Stimulated activated CD4-positive, alpha-beta T cell treated with anti-CD3 and anti-CD28 coated beads, TNF-alpha, amount 100 ng/mL, for 4 hours (primary cell): Measurements from ENCODE around the gene FAM53B.

Experiments used
- DNase-seq, 3 experiments: peaks; one replicate each; pipeline ENCODE4 v3.0.0-alpha.2; 2020; ENCODE audit warnings: low read depth in 3 of 3

FAM53B gene

GRCh38 chr10:124663228-124663627 is 81.0 kb downstream of the FAM53B start:
- DNase-seq: no peak

GRCh38 chr10:124661660-124662180 is 82.5 kb downstream of the FAM53B start:
- DNase-seq: no peak

DNA sequence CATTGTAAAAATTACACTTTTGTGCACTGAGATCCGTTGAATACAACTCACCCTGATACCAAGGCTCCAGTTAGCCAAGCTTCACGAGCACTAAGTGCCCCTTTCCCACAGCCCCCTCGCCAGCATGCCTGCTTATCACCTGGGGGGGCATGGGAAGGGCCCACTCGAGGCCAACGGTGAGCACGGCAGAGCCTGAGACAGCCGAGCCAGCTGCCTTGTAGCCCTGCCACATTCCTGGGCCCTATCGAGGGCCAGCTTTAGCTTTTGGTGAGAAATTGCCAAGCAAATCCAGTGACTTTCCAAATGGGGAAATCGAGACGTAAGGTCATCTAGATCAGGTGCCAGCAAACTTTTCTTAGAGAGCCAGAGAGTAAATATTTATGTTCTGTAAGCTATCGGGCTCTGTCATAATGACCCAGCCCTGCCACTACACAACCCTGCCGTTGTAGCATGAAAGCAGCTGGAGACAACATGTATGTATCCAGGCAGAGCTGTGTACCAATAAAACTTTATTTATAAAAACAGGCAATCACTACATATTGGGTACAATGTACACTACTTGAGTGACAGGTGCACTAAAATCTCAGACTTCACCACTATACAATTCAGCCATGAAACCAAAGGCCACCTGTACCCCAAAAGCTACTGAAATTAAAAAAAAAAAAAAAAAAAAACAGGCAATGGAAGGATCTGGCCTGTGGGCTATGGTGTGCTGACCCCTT is 83.6 kb downstream of the FAM53B start:
- no peak for DNase-seq

DNA sequence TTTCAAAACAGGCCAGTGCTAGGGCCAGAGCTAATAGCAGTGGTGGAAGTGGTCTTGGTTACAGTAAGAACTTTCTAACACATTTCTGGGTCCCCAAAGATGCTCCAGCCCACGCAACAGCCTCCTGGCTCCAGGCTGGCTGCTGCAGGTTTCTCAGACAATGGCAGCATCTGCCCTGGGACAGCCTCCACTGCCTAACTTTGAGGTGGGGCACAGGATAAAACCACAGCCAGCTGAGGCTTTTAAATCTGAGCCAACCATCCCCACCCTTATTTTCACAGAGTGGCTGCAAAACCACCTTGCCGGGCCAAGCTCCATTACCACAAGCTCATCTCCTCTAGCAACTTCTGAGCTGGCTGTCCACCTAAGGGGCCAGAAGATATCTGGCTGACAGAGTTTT is 84.8 kb downstream of the FAM53B start:
- DNase-seq: no peak

GRCh38 chr10:124658591-124659242 is 85.5 kb downstream of the FAM53B start:
- DNase-seq: no peak

- no peak for DNase-seq
These were observed 86.4 kb downstream of the FAM53B start for GRCh38 chr10:124657806-124658205.

DNA sequence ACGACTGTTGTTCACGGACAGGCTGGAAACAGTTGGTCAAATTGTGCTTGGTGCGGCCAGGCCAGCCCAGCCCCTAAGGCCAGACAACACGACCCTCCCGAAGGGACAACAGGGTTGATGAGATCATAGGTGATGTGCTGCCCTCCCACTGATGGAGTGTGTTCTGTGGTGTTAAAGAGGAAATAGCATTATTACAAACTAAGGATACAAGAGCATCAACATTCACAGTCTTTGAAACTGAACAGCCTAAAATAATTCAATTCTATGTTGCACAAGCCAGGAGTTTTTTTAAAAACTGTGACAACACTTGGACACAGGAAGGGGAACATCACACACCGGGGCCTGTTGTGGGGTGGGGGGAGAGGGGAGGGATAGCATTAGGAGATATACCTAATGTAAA is 87.6 kb downstream of the FAM53B start:
- DNase-seq: no peak

- DNase-seq: no peak
These were observed 88.1 kb downstream of the FAM53B start for GRCh38 chr10:124656113-124656490.

DNA sequence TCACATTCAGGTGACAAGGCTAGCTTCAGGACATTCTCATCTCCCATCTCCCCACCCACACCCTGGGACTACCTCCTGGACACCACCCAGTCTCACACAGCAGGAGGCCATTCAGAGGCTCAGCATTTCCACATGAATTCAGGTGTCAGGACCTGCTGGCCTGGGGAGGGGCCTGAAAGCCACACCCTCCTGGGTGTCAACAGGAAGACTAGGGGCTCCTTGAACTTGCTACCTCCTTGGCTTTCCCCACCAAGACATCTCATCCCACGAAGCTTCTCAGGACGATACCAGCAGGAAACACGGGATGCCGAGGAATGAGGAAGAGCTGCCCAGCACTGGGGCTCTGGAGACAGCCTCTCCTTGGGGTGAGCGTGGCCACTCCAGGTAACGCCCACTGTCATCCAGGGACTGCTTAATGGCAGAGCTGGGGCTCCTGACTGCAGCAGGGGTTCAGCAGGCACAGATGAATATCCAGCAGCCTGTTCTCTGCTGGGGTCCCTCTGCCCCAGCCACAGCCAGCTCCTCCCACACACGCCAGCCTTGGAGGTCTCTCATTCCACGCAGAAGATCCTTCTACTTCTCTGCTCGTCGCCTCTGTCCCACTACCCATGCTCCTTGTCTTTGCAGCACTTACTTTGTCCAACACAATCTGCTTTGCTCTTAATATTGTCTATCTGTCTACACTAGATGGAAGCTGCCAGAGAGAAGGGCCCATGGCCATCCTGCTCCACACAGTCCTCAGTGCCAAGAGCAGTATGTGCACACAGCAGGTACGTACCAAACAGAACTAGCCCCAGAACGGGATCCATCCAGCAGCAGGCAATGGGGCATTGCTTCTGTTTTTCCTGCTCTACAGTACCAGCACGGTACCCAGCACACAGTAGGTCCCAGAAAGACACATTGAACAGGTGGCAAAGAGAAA is 88.7 kb downstream of the FAM53B start:
- DNase-seq: no peak

DNA sequence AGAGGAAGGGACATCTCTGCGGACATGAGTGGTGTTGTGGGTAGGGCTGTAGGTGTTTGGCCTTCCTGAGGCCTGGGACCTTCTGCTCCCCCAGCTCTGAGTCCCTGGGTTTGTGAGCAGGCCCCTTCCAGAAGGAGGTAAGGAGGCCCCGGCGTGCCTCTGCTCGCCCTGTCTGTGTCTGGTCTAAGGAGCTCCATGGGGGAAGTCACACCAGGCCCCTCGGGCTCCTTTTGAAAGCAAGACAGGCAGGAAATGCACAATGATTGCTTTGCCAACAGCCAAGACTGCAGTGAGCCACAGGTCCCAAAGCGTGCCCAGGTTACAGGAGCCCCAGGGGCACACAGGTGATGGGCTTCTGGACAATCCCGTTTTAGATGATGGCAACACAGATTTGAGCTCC is 89.5 kb downstream of the FAM53B start:
- DNase-seq: no peak

DNA sequence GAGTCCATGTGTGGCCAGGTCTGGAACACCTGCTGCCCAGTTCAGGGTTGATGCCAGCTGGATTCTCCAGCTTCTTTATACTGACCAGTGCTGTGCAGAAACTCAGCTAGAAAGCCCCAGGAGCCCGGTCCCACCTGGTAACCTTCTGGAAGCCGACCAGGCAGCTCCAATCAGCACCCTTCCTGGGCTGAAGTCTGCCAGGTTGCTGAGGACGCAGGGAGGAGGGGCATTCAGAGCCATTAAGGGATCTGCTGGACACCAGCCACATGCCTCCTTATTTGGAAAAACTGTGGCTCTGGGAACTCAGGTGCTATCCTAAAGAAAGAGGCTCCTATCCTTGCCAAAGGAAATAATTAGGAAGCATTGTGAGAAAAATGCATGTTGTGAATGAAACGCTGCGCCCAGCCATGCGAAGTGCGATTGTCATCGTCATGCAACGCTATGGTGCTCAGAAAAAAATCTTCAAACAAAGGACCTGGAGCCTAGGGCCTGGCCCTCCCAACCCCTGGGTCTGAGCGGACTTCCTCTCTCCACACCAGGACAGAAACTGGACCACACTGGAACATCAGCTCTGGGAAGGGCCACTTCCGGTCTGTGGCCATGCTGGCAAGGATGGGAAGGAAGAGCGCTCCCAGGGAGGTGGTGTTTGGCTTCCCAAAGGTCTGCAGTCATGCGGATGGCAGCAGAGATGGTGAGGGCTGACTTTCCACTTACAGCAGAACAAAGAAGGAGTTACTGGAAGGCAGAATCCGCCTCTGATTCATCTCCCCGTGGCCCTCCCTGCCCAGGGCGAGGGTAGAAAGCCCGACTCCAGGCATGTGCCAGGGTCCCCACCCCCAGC is 90.1 kb downstream of the FAM53B start:
- DNase-seq: no peak

GRCh38 chr10:124653311-124653710 is 90.9 kb downstream of the FAM53B start:
- DNase-seq: no peak

GRCh38 chr10:124652701-124653100 is 91.5 kb downstream of the FAM53B start:
- DNase-seq: no peak

DNA sequence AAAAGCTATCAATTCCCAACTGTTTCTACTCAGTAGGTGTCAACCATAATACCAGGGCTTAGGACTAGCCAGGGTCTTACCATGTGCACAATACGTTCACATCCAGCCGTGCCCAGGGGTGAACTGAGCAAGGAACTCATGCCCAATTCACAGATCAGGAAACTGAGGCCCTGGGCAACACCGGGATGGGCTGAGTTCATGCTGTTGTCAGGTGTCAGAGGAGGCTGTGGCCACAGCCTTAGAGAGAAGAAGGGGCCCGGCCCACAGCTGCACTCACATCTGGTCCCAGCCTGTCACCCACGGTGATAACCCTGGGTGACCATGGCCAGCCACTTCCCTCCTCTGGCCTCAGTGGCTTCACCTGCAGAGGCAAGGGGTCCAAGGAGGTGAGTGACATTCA is 92.0 kb downstream of the FAM53B start:
- no peak for DNase-seq

GRCh38 chr10:124651402-124651891 is 92.7 kb downstream of the FAM53B start:
- DNase-seq: no peak

DNA sequence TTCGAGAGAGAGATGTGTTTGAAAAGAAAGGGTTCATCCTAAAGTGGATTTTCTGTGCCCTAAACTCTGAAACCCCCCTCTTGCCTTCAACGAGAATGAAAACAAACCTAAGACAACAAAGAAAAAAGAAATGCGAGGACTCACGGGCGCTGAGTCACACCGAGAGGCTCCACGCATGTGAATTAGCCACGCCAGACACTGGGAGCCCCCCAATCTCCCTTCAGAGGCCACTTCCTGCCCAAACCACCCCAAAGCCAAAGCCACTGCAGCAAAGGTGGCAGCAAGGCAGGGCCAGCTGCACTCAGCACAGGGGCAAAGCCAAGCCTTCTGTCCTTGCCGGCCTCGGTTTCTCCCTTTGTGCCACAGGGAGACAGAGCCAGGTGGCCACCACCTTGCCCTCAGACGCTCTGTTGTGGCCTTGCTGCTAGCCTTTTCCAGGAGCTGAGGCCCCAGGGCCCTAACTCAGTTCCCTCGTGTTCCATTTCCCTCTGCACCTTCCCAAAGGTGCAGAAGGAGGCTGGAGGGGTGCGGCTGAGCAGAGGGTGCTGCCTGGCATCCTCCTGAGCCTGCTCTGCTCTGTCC is 93.3 kb downstream of the FAM53B start:
- DNase-seq: peak; percentile 23 to 38 (median 24)

DNA sequence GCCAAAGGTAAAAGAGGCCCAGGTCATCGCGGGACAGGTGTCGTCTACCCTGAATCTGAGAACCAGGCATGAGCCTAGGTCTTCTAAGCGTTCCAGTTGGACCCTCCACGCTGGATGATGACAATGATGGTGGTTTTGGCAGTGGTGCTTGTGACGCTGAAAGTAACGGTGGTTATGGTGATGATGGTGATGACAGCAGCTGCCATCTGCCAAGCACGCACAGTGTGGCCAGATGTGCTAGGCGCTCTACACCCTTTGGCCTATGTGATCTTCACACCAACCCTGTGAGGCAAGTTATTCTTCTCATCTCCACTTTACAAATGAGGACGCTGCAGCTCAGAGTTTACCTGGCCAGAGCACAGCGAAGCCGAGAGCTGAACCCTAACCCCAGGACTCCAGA is 93.9 kb downstream of the FAM53B start:
- no peak for DNase-seq

DNA sequence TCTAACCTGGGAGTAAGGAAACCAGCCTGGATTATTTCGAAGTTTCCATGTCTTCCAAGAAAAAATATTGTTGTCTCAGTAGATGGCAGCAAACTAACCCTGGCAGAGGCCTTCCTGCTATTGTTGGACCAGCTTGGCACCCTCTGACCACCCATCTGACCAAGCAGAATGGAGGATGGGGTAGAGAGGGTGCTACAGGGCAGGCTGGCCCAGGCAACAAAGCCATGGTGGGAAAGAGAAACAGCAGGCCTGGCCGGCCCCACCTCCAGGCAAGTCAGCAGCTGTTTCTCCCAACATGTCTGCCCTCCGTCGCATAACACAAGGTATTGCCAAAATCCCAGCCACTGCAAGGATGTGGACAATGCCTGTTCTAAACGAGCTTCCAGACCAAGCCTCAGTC is 95.0 kb downstream of the FAM53B start:
- DNase-seq: no peak

- DNase-seq: peak in 1 of 3 experiments; percentile 23
These were observed 95.4 kb downstream of the FAM53B start for GRCh38 chr10:124648738-124649137.

- DNase-seq: no peak
These were observed 96.1 kb downstream of the FAM53B start for GRCh38 chr10:124648131-124648475.
